Measurements from ENCODE around the gene FAM177B.

FAM177B gene

GRCh38 chr1:222736972-222737371, at the start of gene FAM177B:
Gene FAM177B (plus strand): TSS chr1:222737202. CDS start chr1:222746546, 9,344 bp downstream.
- no peak for DNase-seq

GRCh38 chr1:222691016-222691415, 46.0 kb upstream of the FAM177B start:
- no peak for DNase-seq

- DNase-seq = no peak
Observed at GRCh38 chr1:222694927-222695326, 42.1 kb upstream of the FAM177B start.

GRCh38 chr1:222696741-222697140, 40.3 kb upstream of the FAM177B start:
- DNase-seq = no peak

GRCh38 chr1:222697203-222697602, 39.8 kb upstream of the FAM177B start:
- DNase-seq = no peak

- no peak for DNase-seq
Observed at GRCh38 chr1:222697826-222698225, 39.2 kb upstream of the FAM177B start.

GRCh38 chr1:222702210-222702609, 34.8 kb upstream of the FAM177B start:
- DNase-seq = no peak

GRCh38 chr1:222704260-222704659, 32.7 kb upstream of the FAM177B start:
- no peak for DNase-seq

- no peak for DNase-seq
Observed at GRCh38 chr1:222706815-222707214, 30.2 kb upstream of the FAM177B start.

- DNase-seq = no peak
Observed at GRCh38 chr1:222709700-222710153, 27.3 kb upstream of the FAM177B start.

- DNase-seq = peak; percentile 56
Observed at GRCh38 chr1:222711319-222712252, 25.4 kb upstream of the FAM177B start.

- peak; percentile 65 for DNase-seq
Observed at GRCh38 chr1:222712253-222713090, 24.5 kb upstream of the FAM177B start, which contains the start of the genes AIDA and BROX. Gene AIDA (minus strand): TSS chr1:222712491. CDS start chr1:222712317, 174 bp downstream. Gene BROX (plus strand): TSS chr1:222712564. CDS start chr1:222715700, 3,136 bp downstream.

- DNase-seq = peak; percentile 94
Observed at GRCh38 chr1:222713091-222713961, 23.7 kb upstream of the FAM177B start.

GRCh38 chr1:222716393-222716792, 20.6 kb upstream of the FAM177B start:
- DNase-seq = no peak

GRCh38 chr1:222728746-222729145, 8.3 kb upstream of the FAM177B start:
- DNase-seq = no peak

GRCh38 chr1:222730866-222731265, 6.1 kb upstream of the FAM177B start:
- no peak for DNase-seq

- DNase-seq = no peak
Observed at GRCh38 chr1:222732216-222733159, 4.5 kb upstream of the FAM177B start.

- DNase-seq = no peak
Observed at GRCh38 chr1:222734740-222735139, 2.3 kb upstream of the FAM177B start.

- DNase-seq = no peak
Observed at GRCh38 chr1:222736470-222736869, 532 bp upstream of the FAM177B start.

GRCh38 chr1:222739465-222739864, 2.5 kb downstream of the FAM177B start:
- no peak for DNase-seq

GRCh38 chr1:222739929-222740328, 2.9 kb downstream of the FAM177B start:
- DNase-seq = no peak
